Measurements from ENCODE around the gene KCNMA1. TPM values are rescaled to one million over a fixed set of nuclear protein-coding genes. Genes with fewer than 3 reads are reported as not detected.

Gene KCNMA1
- total RNA-seq, 2 donors from 2014 or later: 23.2 to 44.5 TPM

DNA sequence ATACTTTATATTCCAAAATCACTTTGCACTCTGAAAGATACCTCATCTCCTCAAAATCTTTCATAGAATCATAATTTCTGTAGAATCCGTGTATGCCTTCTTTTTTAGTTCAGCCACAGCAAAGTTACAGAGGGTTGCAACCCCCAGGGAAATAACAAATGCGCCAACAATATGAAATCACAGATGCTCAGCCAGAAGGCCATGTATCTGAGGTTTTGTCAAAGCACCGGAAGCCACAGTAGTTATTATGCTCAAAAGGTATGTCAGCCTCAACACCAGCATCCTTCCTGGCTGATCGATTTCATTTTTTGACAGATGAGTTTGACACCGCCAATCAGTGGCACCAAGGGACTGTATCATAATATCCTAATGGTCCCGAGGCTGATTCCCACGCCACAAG, 204.1 kb downstream of the KCNMA1 start:
- intact Hi-C loops (cut with DNase I): no loop called here
- H3K4me1 ChIP-seq: no peaks in the 10 kb centered on the region
- DNase-seq: no peak
- H3K27ac ChIP-seq: no peak overlapping the region
- H3K27me3 ChIP-seq: no peaks in the 10 kb centered on the region
- H3K4me3 ChIP-seq: no peak overlapping the region
- H3K9ac ChIP-seq (ENCODE audit: low read depth in 2 of 2, low read length in 2 of 2): no peak overlapping the region
- TF ChIP-seq, protein P1, sequence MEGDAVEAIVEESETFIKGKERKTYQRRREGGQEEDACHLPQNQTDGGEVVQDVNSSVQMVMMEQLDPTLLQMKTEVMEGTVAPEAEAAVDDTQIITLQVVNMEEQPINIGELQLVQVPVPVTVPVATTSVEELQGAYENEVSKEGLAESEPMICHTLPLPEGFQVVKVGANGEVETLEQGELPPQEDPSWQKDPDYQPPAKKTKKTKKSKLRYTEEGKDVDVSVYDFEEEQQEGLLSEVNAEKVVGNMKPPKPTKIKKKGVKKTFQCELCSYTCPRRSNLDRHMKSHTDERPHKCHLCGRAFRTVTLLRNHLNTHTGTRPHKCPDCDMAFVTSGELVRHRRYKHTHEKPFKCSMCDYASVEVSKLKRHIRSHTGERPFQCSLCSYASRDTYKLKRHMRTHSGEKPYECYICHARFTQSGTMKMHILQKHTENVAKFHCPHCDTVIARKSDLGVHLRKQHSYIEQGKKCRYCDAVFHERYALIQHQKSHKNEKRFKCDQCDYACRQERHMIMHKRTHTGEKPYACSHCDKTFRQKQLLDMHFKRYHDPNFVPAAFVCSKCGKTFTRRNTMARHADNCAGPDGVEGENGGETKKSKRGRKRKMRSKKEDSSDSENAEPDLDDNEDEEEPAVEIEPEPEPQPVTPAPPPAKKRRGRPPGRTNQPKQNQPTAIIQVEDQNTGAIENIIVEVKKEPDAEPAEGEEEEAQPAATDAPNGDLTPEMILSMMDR (IDR thresholded peaks at IDR 0.05): no peak
- no peaks in the 10 kb centered on the region for H3K9me3 ChIP-seq
- H3K36me3 ChIP-seq: no peaks in the 10 kb centered on the region

DNA sequence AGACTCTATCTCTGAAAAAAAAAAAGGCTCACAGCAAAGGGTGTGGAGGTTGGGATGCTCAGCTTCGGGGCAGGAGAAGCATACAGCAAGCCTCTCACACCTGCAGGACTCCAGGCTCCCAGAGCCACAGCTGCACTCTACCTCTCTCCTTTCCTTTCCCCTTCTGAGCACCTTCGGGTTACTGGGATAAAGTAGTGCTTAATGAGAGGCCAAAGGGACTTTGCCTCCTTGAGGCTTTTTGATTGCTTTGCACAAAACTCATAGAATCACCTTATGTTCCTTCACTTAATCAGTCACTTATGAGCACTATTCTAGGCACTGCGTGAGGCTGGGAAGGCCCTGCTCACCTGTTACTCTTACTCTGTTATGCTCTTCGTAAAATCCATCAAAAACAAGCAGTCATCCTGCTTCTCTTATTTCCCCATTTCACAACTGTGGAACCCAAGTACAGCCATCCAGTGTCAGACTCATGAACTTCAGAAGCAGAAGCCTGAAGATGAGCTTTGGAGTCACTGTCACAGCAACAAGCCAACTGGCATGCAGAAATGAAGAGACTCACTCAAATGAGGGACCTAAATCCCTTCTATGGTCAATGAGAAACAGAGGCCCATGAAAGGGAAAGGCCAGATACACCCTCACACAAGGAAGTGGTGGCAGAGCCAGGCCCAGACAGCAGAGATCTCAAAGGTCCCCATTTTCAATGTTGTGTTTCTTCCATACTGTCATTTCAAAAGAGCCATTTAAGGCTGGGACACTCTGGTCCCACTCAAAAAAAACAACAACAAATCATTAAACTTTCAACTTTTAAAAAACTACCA, 205.4 kb downstream of the KCNMA1 start:
- Histone ChIP-seq H3K36me3 (no peaks in the 10 kb centered on the region), H3K4me1 (no peaks in the 10 kb centered on the region), H3K27ac (no peak overlapping the region), H3K4me3 (no peak overlapping the region), H3K9me3 (no peaks in the 10 kb centered on the region), H3K9ac (ENCODE audit: low read depth in 2 of 2, low read length in 2 of 2) (no peak overlapping the region), H3K27me3 (no peaks in the 10 kb centered on the region)
- TF ChIP-seq, protein P1 (IDR thresholded peaks at IDR 0.05): no peak
- intact Hi-C loops (cut with DNase I): no loop called here
- no peak for DNase-seq

- no peaks in the 10 kb centered on the region for H3K9me3 ChIP-seq
- no peaks in the 10 kb centered on the region for H3K36me3 ChIP-seq
- H3K4me1 ChIP-seq: no peaks in the 10 kb centered on the region
- DNase-seq: no peak
- no peaks in the 10 kb centered on the region for H3K27me3 ChIP-seq
- H3K9ac ChIP-seq (ENCODE audit: low read depth in 2 of 2, low read length in 2 of 2): no peak overlapping the region
- intact Hi-C loops (cut with DNase I): no loop called here
- no peak overlapping the region for H3K4me3 ChIP-seq
- H3K27ac ChIP-seq: no peak overlapping the region
- TF ChIP-seq, protein P1 (IDR thresholded peaks at IDR 0.05): no peak
Measured at GRCh38 chr10:77431209-77431611, 206.4 kb downstream of the KCNMA1 start.

- intact Hi-C loops (cut with DNase I): no loop called here
- no peak for DNase-seq
- H3K4me3 ChIP-seq: no peak overlapping the region
- no peak overlapping the region for H3K9ac ChIP-seq (ENCODE audit: low read depth in 2 of 2, low read length in 2 of 2)
- H3K27me3 ChIP-seq: no peaks in the 10 kb centered on the region
- TF ChIP-seq, protein P1 (IDR thresholded peaks at IDR 0.05): no peak
- no peak overlapping the region for H3K27ac ChIP-seq
- H3K36me3 ChIP-seq: no peaks in the 10 kb centered on the region
- H3K4me1 ChIP-seq: no peaks in the 10 kb centered on the region
- H3K9me3 ChIP-seq: no peaks in the 10 kb centered on the region
Measured at GRCh38 chr10:77430530-77430929, 207.1 kb downstream of the KCNMA1 start.

- no peak overlapping the region for H3K27ac ChIP-seq
- no peaks in the 10 kb centered on the region for H3K27me3 ChIP-seq
- no peaks in the 10 kb centered on the region for H3K36me3 ChIP-seq
- peak; percentile 29 for DNase-seq
- H3K4me1 ChIP-seq: no peaks in the 10 kb centered on the region
- H3K4me3 ChIP-seq: no peak overlapping the region
- H3K9me3 ChIP-seq: no peaks in the 10 kb centered on the region
- TF ChIP-seq, protein P1 (IDR thresholded peaks at IDR 0.05): peak; percentile 46
- H3K9ac ChIP-seq (ENCODE audit: low read depth in 2 of 2, low read length in 2 of 2): no peak overlapping the region
- intact Hi-C loops (cut with DNase I): no loop called here
Measured at GRCh38 chr10:77428691-77429395, 208.8 kb downstream of the KCNMA1 start.
